ENCODE data around the gene ZDHHC16.
A peak's percentile ranks its signal among the peaks of the same experiment; 100 is the strongest.

- TF ChIP-seq ATF7 (IDR thresholded peaks at IDR 0.05; ENCODE audit: low read depth) (no peak), E2F4 (IDR thresholded peaks at IDR 0.05; ENCODE audit: low read depth, low read length) (no peak), ASH2L (IDR thresholded peaks at IDR 0.05; ENCODE audit: borderline replicate concordance, low read depth) (no peak), NRF1 (conservative IDR thresholded peaks at IDR 0.05; ENCODE audit: low read depth, low read length) (peak; percentile 87), RCOR1 (conservative IDR thresholded peaks at IDR 0.05; ENCODE audit: low read depth, low read length) (no peak), ATF3 (IDR thresholded peaks at IDR 0.05; ENCODE audit: borderline replicate concordance, extremely low read depth, low read depth, low read length) (no peak), CTCF (IDR thresholded peaks at IDR 0.05 in 2 of 3, conservative IDR thresholded peaks at IDR 0.05 in 1 of 3; ENCODE audit: control insufficient read depth in 2 of 3, extremely low read depth in 1 of 3, insufficient read depth in 1 of 3, low read depth in 3 of 3, low read length in 3 of 3) (peak; percentile 83 to 99 (median 86); a peak in 5 of 6 replicates), MLLT1 (IDR thresholded peaks at IDR 0.05) (no peak), BRCA1 (IDR thresholded peaks at IDR 0.05; ENCODE audit: low read depth, low read length) (no peak), ZBTB11 (CRISPR knock-in tag; IDR thresholded peaks at IDR 0.05) (no peak), CHD1 (IDR thresholded peaks at IDR 0.05; ENCODE audit: low read depth, low read length) (no peak), FOXM1 (IDR thresholded peaks at IDR 0.05; ENCODE audit: low read depth, low read length) (no peak)
Observed at GRCh38 chr10:97425964-97426775, 19.8 kb upstream of the ZDHHC16 start, which contains the start of gene PGAM1.

Data from GM12878 (cell line).